HEK293T (cell line): ENCODE data around the gene CFAP119.

ENCODE experiments used
- CTBP1 ChIP-seq: fragments of 450-650 bp; IDR thresholded peaks from 2 replicates; pipeline ENCODE4 v1.6.1; 2016; ENCODE audit warnings: borderline replicate concordance
- FOXM1 ChIP-seq: fragments of 450-650 bp; IDR thresholded peaks from 2 replicates; pipeline ENCODE4 v1.6.1; 2017; ENCODE audit warnings: mild to moderate bottlenecking, borderline replicate concordance
- L3MBTL2 ChIP-seq: fragments of 450-650 bp; conservative IDR thresholded peaks from 2 replicates; pipeline ENCODE4 v1.6.1; 2016; ENCODE audit warnings: mild to moderate bottlenecking
- NFRKB ChIP-seq: fragments of 450-650 bp; IDR thresholded peaks from 2 replicates; pipeline ENCODE4 v1.6.1; 2016; ENCODE audit warnings: mild to moderate bottlenecking, moderate library complexity
- SUZ12 ChIP-seq: fragments of 450-650 bp; IDR thresholded peaks from 2 replicates; pipeline ENCODE4 v1.6.1; 2016; ENCODE audit warnings: mild to moderate bottlenecking
- TARDBP ChIP-seq: fragments of 450-650 bp; IDR thresholded peaks from 2 replicates; pipeline ENCODE4 v1.6.1; 2016
- ZNF384 ChIP-seq: fragments of 450-650 bp; IDR thresholded peaks from 2 replicates; pipeline ENCODE4 v1.6.1; 2016

- TF ChIP-seq SUZ12 = no peak
- TF ChIP-seq NFRKB = no peak
- no peak for TF ChIP-seq FOXM1
- no peak for TF ChIP-seq CTBP1
- no peak for TF ChIP-seq ZNF384
- TF ChIP-seq L3MBTL2 = no peak
- TF ChIP-seq TARDBP = no peak
Observed at GRCh38 chr16:30787613-30788378, 25.9 kb upstream of the CFAP119 start.
